ENCODE data around the gene RGS6.

DNA sequence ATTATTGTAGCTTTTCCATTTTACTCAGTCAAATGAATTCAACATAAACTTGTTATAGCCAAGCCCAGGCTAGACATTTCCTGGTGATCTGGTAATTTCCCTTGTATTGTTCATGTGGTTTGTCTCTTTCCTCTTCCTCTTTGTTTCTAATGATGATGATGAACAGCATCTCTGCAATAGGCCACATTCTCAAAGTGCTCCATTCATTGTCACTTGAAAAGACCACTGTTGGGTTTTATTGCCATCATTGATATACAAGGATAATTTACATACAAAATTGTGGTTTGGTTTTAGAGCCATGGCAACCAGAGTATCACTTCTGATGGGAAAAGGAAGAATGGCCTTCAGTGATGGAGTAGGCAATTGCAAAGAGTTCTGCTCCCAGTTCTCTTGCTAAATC is 379.3 kb downstream of the RGS6 start:
- TF ChIP-seq POLR2A (IDR thresholded peaks at IDR 0.05; ENCODE audit: low read depth, low read length): no peak
- no peak for TF ChIP-seq NFE2L2 (IDR thresholded peaks at IDR 0.05; ENCODE audit: low read depth, low read length)
- TF ChIP-seq, protein P1, sequence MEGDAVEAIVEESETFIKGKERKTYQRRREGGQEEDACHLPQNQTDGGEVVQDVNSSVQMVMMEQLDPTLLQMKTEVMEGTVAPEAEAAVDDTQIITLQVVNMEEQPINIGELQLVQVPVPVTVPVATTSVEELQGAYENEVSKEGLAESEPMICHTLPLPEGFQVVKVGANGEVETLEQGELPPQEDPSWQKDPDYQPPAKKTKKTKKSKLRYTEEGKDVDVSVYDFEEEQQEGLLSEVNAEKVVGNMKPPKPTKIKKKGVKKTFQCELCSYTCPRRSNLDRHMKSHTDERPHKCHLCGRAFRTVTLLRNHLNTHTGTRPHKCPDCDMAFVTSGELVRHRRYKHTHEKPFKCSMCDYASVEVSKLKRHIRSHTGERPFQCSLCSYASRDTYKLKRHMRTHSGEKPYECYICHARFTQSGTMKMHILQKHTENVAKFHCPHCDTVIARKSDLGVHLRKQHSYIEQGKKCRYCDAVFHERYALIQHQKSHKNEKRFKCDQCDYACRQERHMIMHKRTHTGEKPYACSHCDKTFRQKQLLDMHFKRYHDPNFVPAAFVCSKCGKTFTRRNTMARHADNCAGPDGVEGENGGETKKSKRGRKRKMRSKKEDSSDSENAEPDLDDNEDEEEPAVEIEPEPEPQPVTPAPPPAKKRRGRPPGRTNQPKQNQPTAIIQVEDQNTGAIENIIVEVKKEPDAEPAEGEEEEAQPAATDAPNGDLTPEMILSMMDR (conservative IDR thresholded peaks at IDR 0.05; ENCODE audit: low read depth, low read length): no peak
- no peak for TF ChIP-seq RAD21 (IDR thresholded peaks at IDR 0.05; ENCODE audit: low read length)
- no peak for TF ChIP-seq SMC3 (IDR thresholded peaks at IDR 0.05; ENCODE audit: low read depth, low read length)
- no peak for TF ChIP-seq CEBPB (IDR thresholded peaks at IDR 0.05; ENCODE audit: low read depth, low read length)
- TF ChIP-seq FOS (IDR thresholded peaks at IDR 0.05; ENCODE audit: low read depth, low read length): no peak
- no peak for TF ChIP-seq MAZ (IDR thresholded peaks at IDR 0.05; ENCODE audit: borderline replicate concordance, low read depth, low read length)
- TF ChIP-seq MAFK (IDR thresholded peaks at IDR 0.05; ENCODE audit: low read depth, low read length): no peak
